PC-3 (cell line): ENCODE results near the gene CD1D.

ENCODE experiments used
- EZH2 ChIP-seq: fragments of 300-600 bp; sonication (generic); IDR thresholded peaks from one replicate; pipeline ENCODE4 v1.6.1; 2017; ENCODE audit warnings: antibody characterized with exemption, mild to moderate bottlenecking, low read length; ENCODE audit not compliant: unreplicated experiment
- EZH2phosphoT487 ChIP-seq: fragments of 300-600 bp; sonication (generic); IDR thresholded peaks from 2 replicates; pipeline ENCODE4 v1.6.1; 2018; ENCODE audit warnings: mild to moderate bottlenecking, antibody characterized with exemption, low read length, borderline replicate concordance
- TF ChIP-seq, protein P1 (sequence below): fragments of 300-600 bp; sonication (generic); conservative IDR thresholded peaks from 2 replicates; pipeline ENCODE4 v1.5.1; 2017; ENCODE audit warnings: antibody characterized with exemption, low read depth, mild to moderate bottlenecking, low read length

DNA sequence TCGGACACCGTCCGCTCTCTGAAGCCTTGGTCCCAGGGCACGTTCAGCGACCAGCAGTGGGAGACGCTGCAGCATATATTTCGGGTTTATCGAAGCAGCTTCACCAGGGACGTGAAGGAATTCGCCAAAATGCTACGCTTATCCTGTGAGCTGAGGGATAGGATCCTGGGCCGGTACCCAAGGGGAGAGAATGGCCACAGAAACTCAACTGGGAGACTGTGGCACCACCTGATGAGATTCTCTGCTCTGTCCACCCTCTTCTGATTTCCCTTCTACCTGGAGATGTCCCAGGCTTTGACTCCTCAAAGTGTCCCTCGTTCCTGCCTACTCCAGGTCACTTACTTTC, 855 bp downstream of the CD1D start:
- TF ChIP-seq, protein P1, sequence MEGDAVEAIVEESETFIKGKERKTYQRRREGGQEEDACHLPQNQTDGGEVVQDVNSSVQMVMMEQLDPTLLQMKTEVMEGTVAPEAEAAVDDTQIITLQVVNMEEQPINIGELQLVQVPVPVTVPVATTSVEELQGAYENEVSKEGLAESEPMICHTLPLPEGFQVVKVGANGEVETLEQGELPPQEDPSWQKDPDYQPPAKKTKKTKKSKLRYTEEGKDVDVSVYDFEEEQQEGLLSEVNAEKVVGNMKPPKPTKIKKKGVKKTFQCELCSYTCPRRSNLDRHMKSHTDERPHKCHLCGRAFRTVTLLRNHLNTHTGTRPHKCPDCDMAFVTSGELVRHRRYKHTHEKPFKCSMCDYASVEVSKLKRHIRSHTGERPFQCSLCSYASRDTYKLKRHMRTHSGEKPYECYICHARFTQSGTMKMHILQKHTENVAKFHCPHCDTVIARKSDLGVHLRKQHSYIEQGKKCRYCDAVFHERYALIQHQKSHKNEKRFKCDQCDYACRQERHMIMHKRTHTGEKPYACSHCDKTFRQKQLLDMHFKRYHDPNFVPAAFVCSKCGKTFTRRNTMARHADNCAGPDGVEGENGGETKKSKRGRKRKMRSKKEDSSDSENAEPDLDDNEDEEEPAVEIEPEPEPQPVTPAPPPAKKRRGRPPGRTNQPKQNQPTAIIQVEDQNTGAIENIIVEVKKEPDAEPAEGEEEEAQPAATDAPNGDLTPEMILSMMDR = no peak
- TF ChIP-seq EZH2phosphoT487 (no peak), EZH2 (no peak)
